ENCODE measurements around the gene CDNF.

The CDNF gene

DNA sequence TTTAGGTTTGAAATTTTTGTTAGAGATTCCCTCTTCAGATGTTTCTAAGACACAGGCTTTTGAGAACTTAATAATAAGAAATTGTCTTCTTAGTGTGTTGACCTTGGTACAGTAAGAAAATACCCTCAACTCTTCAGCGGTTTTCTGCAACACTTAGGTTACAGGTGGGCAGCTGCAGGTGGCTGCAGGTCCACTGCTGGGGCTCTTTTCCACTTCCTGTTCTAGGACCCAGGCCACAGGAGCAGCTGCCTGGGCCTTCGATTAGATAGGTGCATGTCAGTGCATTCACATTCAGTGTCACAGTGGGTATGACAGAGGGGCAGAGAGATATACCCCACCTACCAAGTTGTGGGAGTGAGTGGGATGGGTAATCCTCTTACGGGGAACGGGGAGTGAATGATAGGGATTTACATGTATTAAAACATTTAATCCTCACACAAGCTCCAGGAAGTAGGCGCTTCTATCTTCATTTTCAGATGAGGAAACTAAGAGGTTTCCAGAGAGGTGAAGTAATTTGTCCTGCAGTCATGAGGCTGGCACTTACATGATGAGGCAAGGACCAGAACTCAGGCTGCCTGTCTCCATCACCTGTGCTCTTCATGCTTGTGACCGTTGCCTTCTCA lies 20.6 kb upstream of the CDNF start:
- in situ Hi-C loops (cut with HindIII; ENCODE audit: low sequenced_read_pairs), result no loop called here
- no peak overlapping the region for H3K4me3 ChIP-seq (ENCODE audit: low read depth, low read length)
- DNase-seq (ENCODE audit: low read depth), result no peak
- TF ChIP-seq, protein P1, sequence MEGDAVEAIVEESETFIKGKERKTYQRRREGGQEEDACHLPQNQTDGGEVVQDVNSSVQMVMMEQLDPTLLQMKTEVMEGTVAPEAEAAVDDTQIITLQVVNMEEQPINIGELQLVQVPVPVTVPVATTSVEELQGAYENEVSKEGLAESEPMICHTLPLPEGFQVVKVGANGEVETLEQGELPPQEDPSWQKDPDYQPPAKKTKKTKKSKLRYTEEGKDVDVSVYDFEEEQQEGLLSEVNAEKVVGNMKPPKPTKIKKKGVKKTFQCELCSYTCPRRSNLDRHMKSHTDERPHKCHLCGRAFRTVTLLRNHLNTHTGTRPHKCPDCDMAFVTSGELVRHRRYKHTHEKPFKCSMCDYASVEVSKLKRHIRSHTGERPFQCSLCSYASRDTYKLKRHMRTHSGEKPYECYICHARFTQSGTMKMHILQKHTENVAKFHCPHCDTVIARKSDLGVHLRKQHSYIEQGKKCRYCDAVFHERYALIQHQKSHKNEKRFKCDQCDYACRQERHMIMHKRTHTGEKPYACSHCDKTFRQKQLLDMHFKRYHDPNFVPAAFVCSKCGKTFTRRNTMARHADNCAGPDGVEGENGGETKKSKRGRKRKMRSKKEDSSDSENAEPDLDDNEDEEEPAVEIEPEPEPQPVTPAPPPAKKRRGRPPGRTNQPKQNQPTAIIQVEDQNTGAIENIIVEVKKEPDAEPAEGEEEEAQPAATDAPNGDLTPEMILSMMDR (IDR thresholded peaks at IDR 0.05; ENCODE audit: low read depth, low read length, missing control alignments), result no peak

DNA sequence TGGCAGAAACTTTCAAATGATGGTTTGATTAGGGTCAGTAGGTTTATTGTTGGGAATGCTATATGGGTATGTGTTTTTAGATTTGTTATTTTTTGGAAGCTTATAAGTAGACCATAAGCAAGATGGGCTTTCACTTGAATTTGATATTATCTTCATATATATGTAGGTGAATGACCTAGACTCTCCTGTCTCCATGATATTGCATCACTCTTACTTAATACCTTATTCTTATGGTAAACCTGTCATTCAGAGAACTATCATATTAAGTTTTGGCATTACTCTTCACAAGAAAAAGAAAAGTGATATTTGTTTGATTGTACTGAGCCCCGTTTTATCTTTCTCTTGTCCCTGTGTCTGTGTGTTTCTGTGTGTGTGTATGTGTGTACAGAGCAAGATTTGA lies 17.6 kb upstream of the CDNF start:
- no peak for DNase-seq (ENCODE audit: low read depth)
- in situ Hi-C loops (cut with HindIII; ENCODE audit: low sequenced_read_pairs), result no loop called here
- TF ChIP-seq, protein P1 (IDR thresholded peaks at IDR 0.05; ENCODE audit: low read depth, low read length, missing control alignments), result no peak
- H3K4me3 ChIP-seq (ENCODE audit: low read depth, low read length), result no peak overlapping the region

DNA sequence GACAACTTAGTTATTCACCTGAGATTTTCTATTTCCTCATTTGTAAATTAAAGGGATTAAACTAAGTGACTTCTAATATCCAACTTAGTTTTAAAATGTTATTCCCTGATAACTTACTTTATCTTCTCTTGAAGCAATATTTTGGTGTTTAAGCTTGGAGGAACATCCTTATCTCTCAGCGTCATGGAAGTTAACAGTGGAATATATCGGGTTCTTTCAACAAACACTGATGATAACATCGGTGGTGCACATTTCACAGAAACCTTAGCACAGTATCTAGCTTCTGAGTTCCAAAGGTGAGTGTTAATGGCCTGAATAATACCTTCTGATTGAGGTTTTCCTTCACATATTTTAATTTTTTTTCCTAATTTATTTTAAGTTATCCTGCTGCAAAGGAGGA lies 14.4 kb upstream of the CDNF start:
- TF ChIP-seq, protein P1 (IDR thresholded peaks at IDR 0.05; ENCODE audit: low read depth, low read length, missing control alignments), result no peak
- in situ Hi-C loops (cut with HindIII; ENCODE audit: low sequenced_read_pairs), result no loop called here
- no peak overlapping the region for H3K4me3 ChIP-seq (ENCODE audit: low read depth, low read length)
- no peak for DNase-seq (ENCODE audit: low read depth)

DNA sequence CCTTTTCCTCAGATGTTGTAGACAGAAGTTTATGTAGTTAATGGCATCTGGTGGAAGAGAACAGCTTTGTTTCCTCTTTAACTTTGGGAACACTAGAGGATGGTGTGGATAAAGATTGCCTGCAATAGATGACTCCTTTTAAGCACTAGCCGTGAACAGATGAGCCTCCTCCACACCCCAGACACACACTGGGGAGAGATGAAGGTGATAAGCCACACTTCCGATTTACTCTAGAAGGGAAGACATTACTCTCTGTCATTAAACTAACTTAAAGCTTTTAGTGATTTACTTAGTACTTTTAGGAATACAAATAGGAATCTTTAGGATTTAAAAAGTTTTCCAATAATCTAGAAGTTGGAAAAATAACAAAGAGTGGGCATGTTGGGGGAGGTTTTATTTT lies 7.1 kb upstream of the CDNF start:
- no peak overlapping the region for H3K4me3 ChIP-seq (ENCODE audit: low read depth, low read length)
- DNase-seq (ENCODE audit: low read depth), result no peak
- in situ Hi-C loops (cut with HindIII; ENCODE audit: low sequenced_read_pairs), result no loop called here
- TF ChIP-seq, protein P1 (IDR thresholded peaks at IDR 0.05; ENCODE audit: low read depth, low read length, missing control alignments), result no peak

DNA sequence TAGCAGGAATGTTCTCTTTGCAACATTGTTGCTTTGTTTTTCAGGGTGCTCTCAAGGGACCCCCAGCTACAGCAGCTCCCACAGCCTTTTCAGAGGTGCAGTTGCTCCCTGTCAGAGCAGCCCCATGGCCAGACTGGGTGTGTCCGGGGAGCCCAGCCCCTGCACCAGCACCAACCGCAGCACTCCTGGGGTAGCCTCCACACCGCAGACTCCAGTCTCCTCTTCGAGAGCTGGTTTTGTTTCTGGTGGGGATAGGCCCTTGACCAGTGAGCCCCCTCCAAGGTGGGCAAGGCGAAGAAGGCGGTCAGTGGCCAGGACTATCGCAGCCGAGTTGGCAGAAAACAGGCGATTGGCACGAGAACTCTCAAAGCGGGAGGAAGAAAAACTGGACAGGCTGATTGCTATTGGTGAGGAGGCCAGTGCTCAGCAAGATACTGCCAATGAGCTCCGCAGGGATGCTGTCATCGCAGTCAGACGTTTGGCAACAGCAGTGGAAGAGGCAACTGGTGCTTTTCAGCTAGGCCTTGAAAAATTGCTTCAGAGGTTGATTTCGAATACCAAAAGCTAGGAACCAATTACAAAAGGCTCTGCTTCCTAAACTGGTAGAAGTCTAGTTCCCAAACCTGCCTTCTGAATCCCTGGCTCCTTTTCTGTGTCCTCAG lies 5.6 kb upstream of the CDNF start:
- no peak for DNase-seq (ENCODE audit: low read depth)
- no peak overlapping the region for H3K4me3 ChIP-seq (ENCODE audit: low read depth, low read length)
- in situ Hi-C loops (cut with HindIII; ENCODE audit: low sequenced_read_pairs), result no loop called here
- TF ChIP-seq, protein P1 (IDR thresholded peaks at IDR 0.05; ENCODE audit: low read depth, low read length, missing control alignments), result no peak

DNA sequence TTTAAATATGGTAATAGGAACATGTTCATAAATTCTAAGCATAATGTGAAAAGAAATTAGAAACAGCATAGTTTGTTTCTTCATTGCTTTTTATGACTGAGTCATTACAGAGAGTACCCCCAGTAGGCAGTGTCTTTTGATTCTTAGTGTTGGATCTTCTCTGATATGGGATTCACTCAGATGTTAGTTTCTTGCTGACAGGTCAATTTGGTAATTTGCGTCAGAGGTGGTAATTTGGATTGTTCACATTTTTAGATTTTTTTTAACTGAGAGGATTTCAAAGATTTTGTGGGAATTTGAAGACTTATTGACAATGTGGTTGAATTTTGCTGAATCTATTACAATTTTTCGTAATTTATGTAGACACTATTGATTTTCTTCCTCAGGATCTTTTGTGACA lies 2.3 kb upstream of the CDNF start:
- TF ChIP-seq, protein P1 (IDR thresholded peaks at IDR 0.05; ENCODE audit: low read depth, low read length, missing control alignments), result no peak
- no peak overlapping the region for H3K4me3 ChIP-seq (ENCODE audit: low read depth, low read length)
- in situ Hi-C loops (cut with HindIII; ENCODE audit: low sequenced_read_pairs), result no loop called here

More for the DNA sequence above, 2.3 kb upstream of the CDNF start:
- no peak for DNase-seq (ENCODE audit: low read depth)
